CD14-positive monocyte (primary cell): ENCODE measurements around the gene DUSP8. TPM values are rescaled to one million over a fixed set of nuclear protein-coding genes. Genes with fewer than 3 reads are reported as not detected.

ENCODE experiments used
- DNase-seq, 3 donors: peaks; one replicate each; pipeline ENCODE4 v3.0.0-alpha.2; 2011 to 2022
- H2AFZ ChIP-seq: 2 replicates; pipeline ENCODE4 v1.6.0; 2012; ENCODE audit warnings: mild to moderate bottlenecking, low read depth, low read length, inconsistent platforms; ENCODE audit not compliant: insufficient read depth, poor library complexity, severe bottlenecking
- H3K27ac ChIP-seq, 2 donors: 1 replicate in 1 of 2; 2 replicates in 1 of 2; pipeline ENCODE4 v1.5.1; 2012 to 2013; ENCODE audit warnings: low read length in 2 of 2, control low read depth in 1 of 2, inconsistent platforms in 1 of 2, low read depth in 1 of 2, mild to moderate bottlenecking in 1 of 2
- H3K27me3 ChIP-seq, 2 donors: one replicate each; pipeline versions ENCODE4 v1.6.0 to v1.6.1; 2011 to 2013; ENCODE audit warnings: low read length in 2 of 2; ENCODE audit not compliant: control insufficient read depth in 2 of 2, insufficient read depth in 2 of 2
- H3K36me3 ChIP-seq, 2 donors: replicated peaks in 1 of 2; 1 replicate in 1 of 2; 2 replicates in 1 of 2; pipeline versions ENCODE4 v1.5.1 to v1.6.1; 2012 to 2013; ENCODE audit warnings: low read length in 2 of 2, control low read depth in 1 of 2, inconsistent platforms in 1 of 2, mild to moderate bottlenecking in 1 of 2; ENCODE audit not compliant: insufficient read depth in 2 of 2, control insufficient read depth in 1 of 2
- H3K4me1 ChIP-seq, 2 donors: 1 replicate in 1 of 2; 2 replicates in 1 of 2; pipeline versions ENCODE4 v1.5.1 to v1.6.1; 2012 to 2013; ENCODE audit warnings: low read length in 2 of 2, control low read depth in 1 of 2, inconsistent platforms in 1 of 2, mild to moderate bottlenecking in 1 of 2, moderate library complexity in 1 of 2; ENCODE audit not compliant: insufficient read depth in 2 of 2, control insufficient read depth in 1 of 2
- H3K4me2 ChIP-seq: replicated peaks from 2 replicates; pipeline ENCODE3; 2012; ENCODE audit warnings: low read length, moderate library complexity, mild to moderate bottlenecking; ENCODE audit not compliant: poor library complexity, severe bottlenecking; ENCODE audit errors: extremely low read depth
- H3K4me3 ChIP-seq, 3 experiments: fragments of 200-600 bp in 1 of 3; sonication (generic) in 1 of 3; replicated peaks in 1 of 3; 1 replicate in 2 of 3; 2 replicates in 1 of 3; pipeline ENCODE4 v1.5.1; 2011 to 2013; ENCODE audit warnings: low read length in 3 of 3, mild to moderate bottlenecking in 3 of 3, control low read depth in 2 of 3, low read depth in 2 of 3, inconsistent platforms in 1 of 3, moderate library complexity in 1 of 3
- H3K79me2 ChIP-seq: 2 replicates; pipeline ENCODE4 v1.6.0; 2012; ENCODE audit warnings: mild to moderate bottlenecking, control low read depth, inconsistent platforms, low read length, moderate library complexity; ENCODE audit not compliant: insufficient read depth
- H3K9ac ChIP-seq: 2 replicates; pipeline ENCODE4 v1.6.0; 2017; ENCODE audit warnings: low read length, mild to moderate bottlenecking; ENCODE audit not compliant: insufficient read depth, poor library complexity, severe bottlenecking
- H3K9me3 ChIP-seq, 2 donors: replicated peaks in 1 of 2; 1 replicate in 1 of 2; 2 replicates in 1 of 2; pipeline versions ENCODE4 v1.5.1 to v1.6.1; 2012 to 2013; ENCODE audit warnings: low read length in 2 of 2, control low read depth in 1 of 2; ENCODE audit not compliant: control insufficient read depth in 1 of 2, insufficient read depth in 1 of 2
- H4K20me1 ChIP-seq: 2 replicates; pipeline ENCODE4 v1.6.0; 2012; ENCODE audit warnings: mild to moderate bottlenecking, low read length, control low read depth, moderate library complexity; ENCODE audit not compliant: insufficient read depth
- H3K27ac Mint-ChIP-seq, 7 donors: one replicate each; pipeline ENCODE4 v1.8.0; 2020; ENCODE audit warnings: mild to moderate bottlenecking in 7 of 7, mixed read lengths in 7 of 7, moderate library complexity in 6 of 7, inconsistent platforms in 2 of 7
- H3K27me3 Mint-ChIP-seq, 3 donors: one replicate each; pipeline ENCODE4 v1.8.0; 2021 to 2022; ENCODE audit warnings: low read depth in 3 of 3, mild to moderate bottlenecking in 3 of 3, mixed read lengths in 3 of 3, moderate library complexity in 3 of 3, inconsistent platforms in 1 of 3
- H3K36me3 Mint-ChIP-seq, 2 donors: one replicate each; pipeline ENCODE4 v1.8.0; 2020; ENCODE audit warnings: mixed read lengths in 2 of 2, inconsistent platforms in 1 of 2, mild to moderate bottlenecking in 1 of 2
- H3K4me1 Mint-ChIP-seq: one replicate; pipeline ENCODE4 v1.8.0; 2020; ENCODE audit warnings: mild to moderate bottlenecking, mixed read lengths
- H3K4me3 Mint-ChIP-seq, 2 donors: one replicate each; pipeline ENCODE4 v1.8.0; 2020; ENCODE audit warnings: mild to moderate bottlenecking in 2 of 2, mixed read lengths in 2 of 2, moderate library complexity in 1 of 2
- H3K9me3 Mint-ChIP-seq, 7 donors: one replicate each; pipeline ENCODE4 v1.8.0; 2020 to 2022; ENCODE audit warnings: mixed read lengths in 7 of 7, mild to moderate bottlenecking in 6 of 7, moderate library complexity in 6 of 7, inconsistent platforms in 2 of 7
- CTCF ChIP-seq: fragments of 200-600 bp; IDR thresholded peaks from one replicate; pipeline ENCODE4 v1.8.0; 2022; ENCODE audit warnings: antibody characterized with exemption, mild to moderate bottlenecking
- WGBS: methylation state at CpG from one replicate; pipeline ENCODE4 v1.1.5; 2013; ENCODE audit warnings: missing lambda C conversion rate; ENCODE audit not compliant: insufficient coverage; 5-methylcytosine and 5-hydroxymethylcytosine counted together
- intact Hi-C, 2 donors: fragments of 100-400 bp; cut with micrococcal nuclease; formaldehyde crosslinking; loops; one replicate each; pipeline versions ENCODE4 v1.15.0 to v1.15.1; 2023
- polyA plus RNA-seq, 3 donors: library from polyadenylated mRNA; depleted of rRNA in 1 of 3; unstranded in 2 of 3; stranded (reverse) in 1 of 3; fragments of 300-500 nt in 2 of 3; fragments of >200 nt in 1 of 3; fragmentation: Illumina TruSeq in 2 of 3; gene quantifications; 1 replicate in 2 of 3; 2 replicates in 1 of 3; pipeline ENCODE4 v1.2.3, GENCODE V29; 2012 to 2021

Gene DUSP8
- polyA plus RNA-seq, 3 donors: 0.61 TPM; not detected in 2

- Histone ChIP-seq H2AFZ (no peak overlapping the region), H3K9ac (no peak overlapping the region), H4K20me1 (no peaks in the 10 kb centered on the region), H3K9me3 (peaks cover 0 to 7% of the 10 kb centered on the region in 2 donors), H3K4me2 (no peak overlapping the region), H3K36me3 (no peaks in the 10 kb centered on the region), H3K27ac (no peak overlapping the region), H3K4me3 (no peak overlapping the region), H3K79me2 (no peaks in the 10 kb centered on the region), H3K4me1 (peaks cover 15 to 23% of the 10 kb centered on the region in 2 donors), H3K27me3 (peaks cover 20 to 48% of the 10 kb centered on the region in 2 donors)
- no peak overlapping the region for H3K27ac Mint-ChIP-seq
- DNase-seq: no peak
- WGBS: 94% methylated on average over 3 of the region's 13 CpGs
- H3K36me3 Mint-ChIP-seq: no peaks in the 10 kb centered on the region
- intact Hi-C loops: no loop called here
- H3K4me1 Mint-ChIP-seq: peaks cover 9% of the 10 kb centered on the region
- H3K27me3 Mint-ChIP-seq: peaks cover 44 to 70% (median 61%) of the 10 kb centered on the region in 3 donors
- H3K9me3 Mint-ChIP-seq: peaks cover 0 to 6% (median 3%) of the 10 kb centered on the region in 7 donors
- no peak for TF ChIP-seq CTCF
- peak overlapping the region in 1 of 2 donors; percentile 26 for H3K4me3 Mint-ChIP-seq
These were observed 28.3 kb downstream of the DUSP8 start for GRCh38 chr11:1543606-1544263.

- Mint-ChIP-seq H3K4me1 (no peaks in the 10 kb centered on the region), H3K27ac (no peak overlapping the region), H3K27me3 (peaks cover 42 to 67% (median 57%) of the 10 kb centered on the region in 3 donors), H3K9me3 (peaks cover 2 to 10% (median 5%) of the 10 kb centered on the region in 7 donors), H3K36me3 (no peaks in the 10 kb centered on the region), H3K4me3 (no peak overlapping the region)
- Histone ChIP-seq H3K36me3 (no peaks in the 10 kb centered on the region), H3K79me2 (peaks cover 3% of the 10 kb centered on the region), H2AFZ (no peak overlapping the region), H3K9ac (no peak overlapping the region), H3K9me3 (peaks cover 2 to 7% of the 10 kb centered on the region in 2 donors), H3K27me3 (peaks cover 14 to 38% of the 10 kb centered on the region in 2 donors), H4K20me1 (peaks cover 4% of the 10 kb centered on the region), H3K4me3 (no peak overlapping the region), H3K4me1 (peaks cover 2 to 8% of the 10 kb centered on the region in 2 donors), H3K27ac (no peak overlapping the region), H3K4me2 (no peak overlapping the region)
- no peak for DNase-seq
- 85% methylated on average over 9 of the region's 10 CpGs for whole genome bisulfite sequencing
- no peak for TF ChIP-seq CTCF
- intact Hi-C loops: no loop called here
These were observed 29.8 kb downstream of the DUSP8 start for GRCh38 chr11:1542267-1542666.
